KMS-11 (cell line): ENCODE measurements around the gene TDRD9.

ENCODE experiments used
- H2AFZ ChIP-seq: fragments of 200-600 bp; sonication (generic); 2 replicates; pipeline ENCODE4 v1.6.1; 2016; ENCODE audit warnings: antibody characterized with exemption, mixed run types, low read depth
- H3K27ac ChIP-seq: fragments of 200-600 bp; sonication (generic); 2 replicates; pipeline ENCODE4 v1.6.1; 2016; ENCODE audit warnings: mild to moderate bottlenecking, mixed run types
- H3K27me3 ChIP-seq: fragments of 200-600 bp; sonication (generic); 2 replicates; pipeline ENCODE4 v1.6.1; 2017; ENCODE audit warnings: mild to moderate bottlenecking, low read depth, mixed run types, moderate library complexity; ENCODE audit not compliant: insufficient read depth
- H3K36me3 ChIP-seq: fragments of 200-600 bp; sonication (generic); 2 replicates; pipeline ENCODE4 v1.6.1; 2017; ENCODE audit warnings: mild to moderate bottlenecking, mixed run types; ENCODE audit not compliant: insufficient read depth
- H3K4me1 ChIP-seq: fragments of 200-600 bp; sonication (generic); 2 replicates; pipeline ENCODE4 v1.6.1; 2016; ENCODE audit warnings: mild to moderate bottlenecking, low read depth, mixed run types; ENCODE audit not compliant: poor library complexity, severe bottlenecking
- H3K4me2 ChIP-seq: fragments of 200-600 bp; sonication (generic); 2 replicates; pipeline ENCODE4 v1.7.0; 2016; ENCODE audit warnings: mild to moderate bottlenecking, mixed run types
- H3K4me3 ChIP-seq: fragments of 200-600 bp; sonication (generic); IDR thresholded peaks from 2 replicates; pipeline ENCODE4 v1.6.1; 2017; ENCODE audit warnings: low read depth, low read length, mixed read lengths; ENCODE audit not compliant: insufficient read depth
- H3K79me2 ChIP-seq: fragments of 200-600 bp; sonication (generic); 2 replicates; pipeline ENCODE4 v1.6.1; 2016; ENCODE audit warnings: low read depth, mixed run types; ENCODE audit not compliant: insufficient read depth
- H3K9ac ChIP-seq: fragments of 200-600 bp; sonication (generic); 2 replicates; pipeline ENCODE4 v1.6.1; 2016; ENCODE audit warnings: mild to moderate bottlenecking, mixed run types
- H4K20me1 ChIP-seq: fragments of 200-600 bp; sonication (generic); 2 replicates; pipeline ENCODE4 v1.6.1; 2016; ENCODE audit warnings: mild to moderate bottlenecking, mixed run types; ENCODE audit not compliant: insufficient read depth
- TF ChIP-seq, protein P1 (sequence below): fragments of 200-600 bp; sonication (generic); conservative IDR thresholded peaks from 2 replicates; pipeline ENCODE4 v1.6.1; 2017; ENCODE audit warnings: low read depth, mild to moderate bottlenecking, antibody characterized with exemption, low read length, moderate library complexity, mixed read lengths

TDRD9 gene

DNA sequence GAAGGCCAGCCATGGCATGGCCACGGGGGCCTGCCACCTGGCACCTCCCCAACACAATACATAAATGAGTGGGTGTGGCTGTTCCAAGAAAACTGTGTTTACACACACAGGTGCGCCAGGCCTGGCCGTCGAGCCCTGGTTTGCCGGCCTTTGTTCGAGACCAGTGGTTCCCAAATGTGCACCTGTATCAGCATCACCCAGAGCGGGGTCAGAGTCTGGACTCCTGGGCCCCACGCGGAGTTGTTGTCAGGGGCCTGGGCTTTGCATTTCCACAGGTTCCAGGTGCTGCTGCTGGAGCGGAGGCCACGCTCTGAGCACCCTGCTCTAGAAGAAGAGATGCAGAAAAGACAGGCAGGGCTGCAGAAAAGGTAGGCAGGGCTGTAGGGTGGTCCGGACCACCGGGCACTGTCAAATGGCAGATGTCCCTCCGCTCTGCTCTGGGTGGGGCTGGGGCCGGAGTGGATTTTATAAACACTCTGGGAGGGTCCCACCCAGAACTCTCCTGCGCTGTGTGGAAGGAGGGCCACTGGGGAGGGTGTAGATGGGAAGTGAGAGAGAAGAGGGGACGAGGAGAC is 153.1 kb downstream of the TDRD9 start:
- H3K4me1 ChIP-seq, result no peaks in the 10 kb centered on the region
- H3K4me2 ChIP-seq, result no peak overlapping the region
- no peak overlapping the region for H3K9ac ChIP-seq
- no peaks in the 10 kb centered on the region for H3K36me3 ChIP-seq
- H3K27ac ChIP-seq, result no peak overlapping the region
- TF ChIP-seq, protein P1, sequence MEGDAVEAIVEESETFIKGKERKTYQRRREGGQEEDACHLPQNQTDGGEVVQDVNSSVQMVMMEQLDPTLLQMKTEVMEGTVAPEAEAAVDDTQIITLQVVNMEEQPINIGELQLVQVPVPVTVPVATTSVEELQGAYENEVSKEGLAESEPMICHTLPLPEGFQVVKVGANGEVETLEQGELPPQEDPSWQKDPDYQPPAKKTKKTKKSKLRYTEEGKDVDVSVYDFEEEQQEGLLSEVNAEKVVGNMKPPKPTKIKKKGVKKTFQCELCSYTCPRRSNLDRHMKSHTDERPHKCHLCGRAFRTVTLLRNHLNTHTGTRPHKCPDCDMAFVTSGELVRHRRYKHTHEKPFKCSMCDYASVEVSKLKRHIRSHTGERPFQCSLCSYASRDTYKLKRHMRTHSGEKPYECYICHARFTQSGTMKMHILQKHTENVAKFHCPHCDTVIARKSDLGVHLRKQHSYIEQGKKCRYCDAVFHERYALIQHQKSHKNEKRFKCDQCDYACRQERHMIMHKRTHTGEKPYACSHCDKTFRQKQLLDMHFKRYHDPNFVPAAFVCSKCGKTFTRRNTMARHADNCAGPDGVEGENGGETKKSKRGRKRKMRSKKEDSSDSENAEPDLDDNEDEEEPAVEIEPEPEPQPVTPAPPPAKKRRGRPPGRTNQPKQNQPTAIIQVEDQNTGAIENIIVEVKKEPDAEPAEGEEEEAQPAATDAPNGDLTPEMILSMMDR, result no peak
- no peak overlapping the region for H2AFZ ChIP-seq
- no peaks in the 10 kb centered on the region for H3K79me2 ChIP-seq
- no peaks in the 10 kb centered on the region for H4K20me1 ChIP-seq
- H3K27me3 ChIP-seq, result peaks cover 11% of the 10 kb centered on the region; the same call in 1 of the 2 replicates
- H3K4me3 ChIP-seq, result no peak overlapping the region

DNA sequence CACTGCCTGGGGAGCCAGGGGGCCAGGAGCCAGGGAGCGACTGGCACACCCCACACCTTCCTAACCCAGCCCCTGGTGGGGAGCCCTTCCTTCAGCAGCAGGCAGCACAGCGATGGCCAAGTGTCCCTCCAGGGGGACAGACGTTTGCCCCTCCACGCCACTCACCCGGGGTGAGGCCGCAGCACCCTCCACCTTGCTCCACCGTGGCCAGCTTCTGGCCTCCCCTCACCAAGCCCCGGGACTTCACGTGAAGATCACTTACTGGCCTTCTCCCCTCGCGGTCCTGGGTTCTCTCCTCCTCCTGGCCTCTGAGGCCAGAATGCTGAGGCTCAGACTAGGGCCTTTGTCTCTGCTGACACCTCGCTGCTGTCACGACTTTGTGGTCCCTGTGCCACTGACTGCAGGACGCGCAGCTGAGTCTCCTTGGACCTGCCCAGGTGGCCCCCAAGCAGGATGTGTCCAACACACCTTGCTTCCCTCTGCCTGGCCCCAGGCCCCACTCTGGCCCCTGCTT is 153.8 kb downstream of the TDRD9 start:
- H3K36me3 ChIP-seq, result no peaks in the 10 kb centered on the region
- H3K4me3 ChIP-seq, result no peak overlapping the region
- peaks cover 11% of the 10 kb centered on the region; the same call in 1 of the 2 replicates for H3K27me3 ChIP-seq
- no peak overlapping the region for H3K4me2 ChIP-seq
- H3K27ac ChIP-seq, result no peak overlapping the region
- TF ChIP-seq, protein P1, result no peak
- H3K9ac ChIP-seq, result no peak overlapping the region
- H3K79me2 ChIP-seq, result no peaks in the 10 kb centered on the region
- no peaks in the 10 kb centered on the region for H4K20me1 ChIP-seq
- H3K4me1 ChIP-seq, result no peaks in the 10 kb centered on the region
- no peak overlapping the region for H2AFZ ChIP-seq

DNA sequence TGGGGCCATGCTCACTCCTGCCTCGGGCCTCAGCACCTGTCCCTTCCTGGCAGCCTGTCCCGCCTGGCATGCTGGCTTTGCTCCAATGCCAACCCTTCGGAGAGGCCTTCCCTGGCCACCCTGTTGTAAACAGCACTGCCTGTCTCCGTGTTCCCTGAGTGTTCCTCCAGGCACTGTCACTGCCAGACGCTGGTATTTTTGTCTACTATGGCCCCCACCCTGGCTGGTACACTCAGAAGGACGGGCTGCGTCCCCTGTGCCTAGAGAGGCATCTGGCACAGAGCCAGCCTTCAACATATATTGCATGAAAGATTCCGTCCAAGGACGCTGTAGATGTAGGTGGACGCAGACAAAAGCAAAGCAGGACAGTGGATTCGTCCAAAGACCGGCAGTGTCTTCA is 154.6 kb downstream of the TDRD9 start:
- H3K9ac ChIP-seq, result no peak overlapping the region
- no peaks in the 10 kb centered on the region for H3K79me2 ChIP-seq
- peaks cover 11% of the 10 kb centered on the region; the same call in 1 of the 2 replicates for H3K27me3 ChIP-seq
- H3K36me3 ChIP-seq, result no peaks in the 10 kb centered on the region
- no peaks in the 10 kb centered on the region for H3K4me1 ChIP-seq
- no peak overlapping the region for H2AFZ ChIP-seq
- no peak overlapping the region for H3K4me2 ChIP-seq
- H3K27ac ChIP-seq, result no peak overlapping the region
- H3K4me3 ChIP-seq, result no peak overlapping the region
- H4K20me1 ChIP-seq, result no peaks in the 10 kb centered on the region
- TF ChIP-seq, protein P1, result no peak

DNA sequence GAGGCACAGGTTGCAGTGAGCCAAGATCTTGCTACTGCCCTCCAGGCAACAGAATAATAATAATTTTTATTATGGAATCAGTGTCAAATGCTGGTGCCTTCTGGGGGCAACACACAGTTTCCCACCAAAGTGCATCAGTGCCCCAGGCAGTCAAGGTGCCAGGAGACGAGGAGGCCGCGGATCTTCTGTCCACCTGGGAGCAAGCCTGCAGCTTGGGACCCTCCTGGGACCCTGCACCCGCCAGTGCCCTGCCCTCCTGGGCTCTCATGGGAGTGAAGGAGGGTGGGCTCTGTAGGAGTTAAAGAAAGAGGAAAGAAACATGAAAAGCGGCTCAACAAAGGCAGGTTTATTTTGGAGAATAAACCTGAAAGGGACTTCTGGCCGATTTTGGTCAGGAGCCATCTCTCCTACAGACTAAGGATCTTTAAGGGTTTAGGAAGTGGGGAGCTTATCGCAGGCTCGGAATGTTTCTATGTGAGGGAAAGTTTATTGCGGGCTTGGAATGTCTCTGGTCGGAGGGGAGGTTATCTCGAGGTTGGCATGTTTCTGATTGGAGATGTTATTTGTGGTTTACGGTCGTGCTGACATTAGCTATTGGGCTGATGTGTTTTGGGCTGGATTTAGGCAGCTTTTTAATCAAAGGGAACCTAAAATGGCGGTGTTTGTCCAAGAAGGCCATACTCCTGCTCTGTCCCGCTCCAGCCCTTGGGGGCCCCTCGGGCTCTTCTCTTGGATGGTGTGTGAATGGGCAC is 156.2 kb downstream of the TDRD9 start:
- H3K4me1 ChIP-seq, result no peaks in the 10 kb centered on the region
- peaks cover 11% of the 10 kb centered on the region; the same call in 1 of the 2 replicates for H3K27me3 ChIP-seq
- no peaks in the 10 kb centered on the region for H4K20me1 ChIP-seq
- TF ChIP-seq, protein P1, result no peak
- H3K79me2 ChIP-seq, result no peaks in the 10 kb centered on the region
- no peak overlapping the region for H3K4me3 ChIP-seq
- no peak overlapping the region for H3K4me2 ChIP-seq
- no peak overlapping the region for H2AFZ ChIP-seq
- no peak overlapping the region for H3K27ac ChIP-seq
- no peaks in the 10 kb centered on the region for H3K36me3 ChIP-seq
- H3K9ac ChIP-seq, result no peak overlapping the region
